ENCODE data around the gene PCDHGA2.
"Not testable (repeated sequence)": the region's sequence is repeated elsewhere in the genome, so short reads cannot be mapped to it uniquely, and the experiment has no call there.

Gene PCDHGA2

GRCh38 chr5:141338538-141339306 is at the start of gene PCDHGA2:
PCDHGA2 (plus strand) TSS chr5:141338760.
- no peak for DNase-seq

GRCh38 chr5:141298376-141298775 is 40.2 kb upstream of the PCDHGA2 start:
- no peak for DNase-seq

- no peak for DNase-seq
These were observed 34.8 kb upstream of the PCDHGA2 start, which contains the start of gene SLC25A2 for GRCh38 chr5:141303756-141304155. SLC25A2 (minus strand) TSS chr5:141304049; CDS start chr5:141303865, 184 bp downstream.

- no peak for DNase-seq
These were observed 31.9 kb upstream of the PCDHGA2 start for GRCh38 chr5:141306630-141307029.

- DNase-seq: no peak
These were observed 24.8 kb upstream of the PCDHGA2 start for GRCh38 chr5:141313711-141314110.

GRCh38 chr5:141316963-141317362 is 21.6 kb upstream of the PCDHGA2 start:
- DNase-seq: not testable (repeated sequence)

GRCh38 chr5:141319202-141319601 is 19.4 kb upstream of the PCDHGA2 start:
- no peak for DNase-seq

- no peak for DNase-seq
These were observed 18.9 kb upstream of the PCDHGA2 start for GRCh38 chr5:141319699-141320098.

- peak; percentile 93 for DNase-seq
These were observed 18.1 kb upstream of the PCDHGA2 start, which contains the start of gene TAF7 for GRCh38 chr5:141320225-141321169. TAF7 (minus strand) TSS chr5:141320784; CDS start chr5:141320044, 740 bp downstream.

GRCh38 chr5:141322261-141322660 is 16.3 kb upstream of the PCDHGA2 start:
- no peak for DNase-seq

GRCh38 chr5:141326088-141326854 is 12.3 kb upstream of the PCDHGA2 start:
- DNase-seq: peak; percentile 70

GRCh38 chr5:141328231-141328630 is 10.3 kb upstream of the PCDHGA2 start:
- no peak for DNase-seq

- DNase-seq: peak; percentile 25
These were observed 8.1 kb upstream of the PCDHGA2 start, which contains the start of gene PCDHGA1 for GRCh38 chr5:141330299-141331080. PCDHGA1 (plus strand) TSS chr5:141330514.

GRCh38 chr5:141332571-141332970 is 6.0 kb upstream of the PCDHGA2 start:
- DNase-seq: not testable (repeated sequence)

GRCh38 chr5:141340781-141341354 is 2.3 kb downstream of the PCDHGA2 start:
- not testable (repeated sequence) for DNase-seq

GRCh38 chr5:141342773-141343172 is 4.2 kb downstream of the PCDHGA2 start:
- DNase-seq: no peak

GRCh38 chr5:141343242-141343952 is 4.8 kb downstream of the PCDHGA2 start, which contains the start of gene PCDHGA3:
PCDHGA3 (plus strand) TSS chr5:141343829; CDS start chr5:141344034, 205 bp downstream.
- no peak for DNase-seq

- DNase-seq: no peak
These were observed 5.4 kb downstream of the PCDHGA2 start for GRCh38 chr5:141343953-141344463.

GRCh38 chr5:141345327-141345726 is 6.8 kb downstream of the PCDHGA2 start:
- no peak for DNase-seq

GRCh38 chr5:141346017-141346416 is 7.5 kb downstream of the PCDHGA2 start:
- not testable (repeated sequence) for DNase-seq

Measured in stimulated activated CD4-positive, alpha-beta T cell treated with anti-CD3 and anti-CD28 coated beads, Interleukin-4, amount 100 ng/mL, for 1 hour (primary cell).